Vagina (tissue), 2 donors: ENCODE data around the gene ARHGEF16. TPM values are rescaled to one million over a fixed set of nuclear protein-coding genes. Genes with fewer than 3 reads are reported as not detected.

Experiments
- DNase-seq, 2 donors: peaks; one replicate each; pipeline ENCODE4 v3.0.0-alpha.2; 2017; ENCODE audit errors: extremely low spot score in 2 of 2
- H3K27ac ChIP-seq: fragments of 200-600 bp; sonication (generic); one replicate; pipeline ENCODE4 v1.5.1; 2019
- H3K27me3 ChIP-seq: fragments of 200-600 bp; sonication (generic); one replicate; pipeline ENCODE4 v1.5.1; 2019
- H3K36me3 ChIP-seq, 2 donors: fragments of 200-600 bp; sonication (generic); one replicate each; pipeline ENCODE4 v1.5.1; 2017 to 2019
- H3K4me1 ChIP-seq: fragments of 200-600 bp; sonication (generic); one replicate; pipeline ENCODE4 v1.5.1; 2019
- H3K4me3 ChIP-seq, 2 donors: fragments of 200-600 bp; sonication (generic); 1 replicate in 1 of 2; 2 replicates in 1 of 2; pipeline ENCODE4 v1.5.1; 2016 to 2019
- H3K9me3 ChIP-seq: fragments of 200-600 bp; sonication (generic); one replicate; pipeline ENCODE4 v1.5.1; 2019
- POLR2A ChIP-seq, 2 donors: fragments of 450-650 bp; IDR thresholded peaks; one replicate each; pipeline ENCODE4 v1.6.1; 2017; ENCODE audit warnings: antibody characterized with exemption in 2 of 2, mild to moderate bottlenecking in 2 of 2, moderate library complexity in 2 of 2
- POLR2AphosphoS5 ChIP-seq, 2 donors: sonication (generic); formaldehyde crosslinking; IDR thresholded peaks; one replicate each; pipeline ENCODE4 v1.9.0; 2017; ENCODE audit warnings: antibody characterized with exemption in 2 of 2, mild to moderate bottlenecking in 2 of 2, low read depth in 1 of 2; ENCODE audit not compliant: insufficient read depth in 1 of 2
- intact Hi-C: fragments of 100-400 bp; cut with DNase I; formaldehyde crosslinking; loops from one replicate; pipeline ENCODE4 v1.15.1; 2023
- total RNA-seq: library from RNA; depleted of rRNA; stranded (reverse); fragments of >200 nt; gene quantifications from one replicate; pipeline ENCODE4 v1.2.3, GENCODE V29; 2016
- TF ChIP-seq, protein P1 (sequence below), 3 experiments: fragments of 450-650 bp in 2 of 3; fragments of 200-600 bp in 1 of 3; sonication (generic) in 1 of 3; IDR thresholded peaks; one replicate each; pipeline ENCODE4 v1.5.1; 2017 to 2019; ENCODE audit warnings: antibody characterized with exemption in 3 of 3, mild to moderate bottlenecking in 2 of 3, moderate library complexity in 2 of 3

The ARHGEF16 gene
- total RNA-seq, 1 donor from 2014 or later: 6.4 TPM

DNA sequence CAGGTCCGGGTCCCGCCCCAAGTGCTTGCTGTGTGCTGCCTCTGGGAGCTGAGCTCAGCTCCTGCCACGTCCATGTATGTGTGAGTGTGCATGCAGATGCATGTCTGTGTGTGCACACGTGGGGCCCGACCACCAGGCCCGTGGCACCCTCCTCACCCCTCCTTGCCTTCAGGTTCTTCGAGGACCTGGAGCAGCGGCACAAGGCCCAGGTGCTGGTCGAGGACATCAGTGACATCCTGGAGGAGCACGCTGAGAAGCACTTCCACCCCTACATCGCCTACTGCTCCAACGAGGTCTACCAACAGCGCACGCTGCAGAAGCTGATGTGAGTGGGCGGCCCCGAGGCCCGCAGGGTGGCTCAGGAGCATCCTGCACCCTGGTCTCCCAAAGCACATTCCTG is 18.4 kb downstream of the ARHGEF16 start:
- Histone ChIP-seq H3K27ac (no peak overlapping the region), H3K4me3 (no peak overlapping the region)
- intact Hi-C loops: no loop called here

DNA sequence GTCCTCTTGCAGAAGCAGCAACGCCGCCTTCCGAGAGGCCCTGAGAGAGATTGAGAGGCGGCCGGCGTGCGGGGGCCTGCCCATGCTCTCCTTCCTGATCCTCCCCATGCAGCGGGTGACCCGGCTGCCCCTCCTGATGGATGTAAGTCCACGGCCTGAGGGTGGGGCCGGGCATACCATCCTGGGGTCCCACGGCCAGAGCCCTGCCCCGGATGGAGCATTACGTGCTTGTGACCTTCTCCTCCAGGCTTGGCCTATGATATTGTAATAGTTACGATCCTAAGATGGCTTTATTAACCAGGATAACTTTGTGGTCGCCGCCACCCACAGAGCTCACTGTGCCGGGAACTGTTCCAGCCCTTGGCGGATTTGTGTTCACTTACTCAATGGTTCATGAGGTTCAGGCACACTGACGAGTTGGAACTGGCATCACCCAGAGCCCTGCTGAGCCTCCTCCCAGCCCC is 18.9 kb downstream of the ARHGEF16 start:
- no peaks in the 10 kb centered on the region for H3K9me3 ChIP-seq
- TF ChIP-seq POLR2AphosphoS5 (IDR thresholded peaks at IDR 0.05; ENCODE audit: insufficient read depth in 1 of 2, low read depth in 1 of 2): peak in 1 of 2 donors; percentile 15
- TF ChIP-seq, protein P1, sequence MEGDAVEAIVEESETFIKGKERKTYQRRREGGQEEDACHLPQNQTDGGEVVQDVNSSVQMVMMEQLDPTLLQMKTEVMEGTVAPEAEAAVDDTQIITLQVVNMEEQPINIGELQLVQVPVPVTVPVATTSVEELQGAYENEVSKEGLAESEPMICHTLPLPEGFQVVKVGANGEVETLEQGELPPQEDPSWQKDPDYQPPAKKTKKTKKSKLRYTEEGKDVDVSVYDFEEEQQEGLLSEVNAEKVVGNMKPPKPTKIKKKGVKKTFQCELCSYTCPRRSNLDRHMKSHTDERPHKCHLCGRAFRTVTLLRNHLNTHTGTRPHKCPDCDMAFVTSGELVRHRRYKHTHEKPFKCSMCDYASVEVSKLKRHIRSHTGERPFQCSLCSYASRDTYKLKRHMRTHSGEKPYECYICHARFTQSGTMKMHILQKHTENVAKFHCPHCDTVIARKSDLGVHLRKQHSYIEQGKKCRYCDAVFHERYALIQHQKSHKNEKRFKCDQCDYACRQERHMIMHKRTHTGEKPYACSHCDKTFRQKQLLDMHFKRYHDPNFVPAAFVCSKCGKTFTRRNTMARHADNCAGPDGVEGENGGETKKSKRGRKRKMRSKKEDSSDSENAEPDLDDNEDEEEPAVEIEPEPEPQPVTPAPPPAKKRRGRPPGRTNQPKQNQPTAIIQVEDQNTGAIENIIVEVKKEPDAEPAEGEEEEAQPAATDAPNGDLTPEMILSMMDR (IDR thresholded peaks at IDR 0.05): no peak
- no peaks in the 10 kb centered on the region for H3K36me3 ChIP-seq
- no peak overlapping the region for H3K27ac ChIP-seq
- H3K4me3 ChIP-seq: no peak overlapping the region
- peaks cover 53% of the 10 kb centered on the region for H3K4me1 ChIP-seq
- intact Hi-C loops: no loop called here
- H3K27me3 ChIP-seq: no peaks in the 10 kb centered on the region
- no peak for DNase-seq

More for the DNA sequence above, 18.4 kb downstream of the ARHGEF16 start:
- no peak for DNase-seq
- Histone ChIP-seq H3K27me3 (no peaks in the 10 kb centered on the region), H3K9me3 (no peaks in the 10 kb centered on the region), H3K4me1 (peaks cover 58% of the 10 kb centered on the region), H3K36me3 (no peaks in the 10 kb centered on the region)
- no peak for TF ChIP-seq POLR2A (IDR thresholded peaks at IDR 0.05)
- TF ChIP-seq, protein P1 (IDR thresholded peaks at IDR 0.05): no peak
- TF ChIP-seq POLR2AphosphoS5 (IDR thresholded peaks at IDR 0.05; ENCODE audit: insufficient read depth in 1 of 2, low read depth in 1 of 2): no peak

DNA sequence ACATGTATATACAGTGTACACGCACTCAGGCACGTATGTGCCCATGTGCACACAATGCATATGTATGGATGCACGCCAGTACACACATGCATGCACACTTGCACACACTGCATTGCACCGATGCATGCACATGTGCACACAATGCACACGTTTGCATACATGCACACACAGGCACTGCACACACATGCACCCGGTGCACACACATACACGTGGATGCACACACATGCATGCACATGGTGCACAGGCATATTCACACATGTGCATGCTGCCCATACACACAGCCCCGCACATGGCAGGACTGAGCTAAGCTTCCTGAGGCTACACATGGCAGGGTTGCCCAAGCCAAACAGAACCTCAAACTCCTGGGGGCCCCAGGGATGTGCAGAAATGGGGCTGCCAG is 19.6 kb downstream of the ARHGEF16 start:
- intact Hi-C loops: no loop called here
- Histone ChIP-seq H3K27me3 (no peaks in the 10 kb centered on the region), H3K9me3 (no peaks in the 10 kb centered on the region), H3K4me1 (peaks cover 51% of the 10 kb centered on the region), H3K36me3 (no peaks in the 10 kb centered on the region), H3K27ac (no peak overlapping the region), H3K4me3 (no peak overlapping the region)
- TF ChIP-seq POLR2A (IDR thresholded peaks at IDR 0.05): no peak
- TF ChIP-seq, protein P1 (IDR thresholded peaks at IDR 0.05): no peak
- TF ChIP-seq POLR2AphosphoS5 (IDR thresholded peaks at IDR 0.05; ENCODE audit: insufficient read depth in 1 of 2, low read depth in 1 of 2): no peak
- DNase-seq: no peak

DNA sequence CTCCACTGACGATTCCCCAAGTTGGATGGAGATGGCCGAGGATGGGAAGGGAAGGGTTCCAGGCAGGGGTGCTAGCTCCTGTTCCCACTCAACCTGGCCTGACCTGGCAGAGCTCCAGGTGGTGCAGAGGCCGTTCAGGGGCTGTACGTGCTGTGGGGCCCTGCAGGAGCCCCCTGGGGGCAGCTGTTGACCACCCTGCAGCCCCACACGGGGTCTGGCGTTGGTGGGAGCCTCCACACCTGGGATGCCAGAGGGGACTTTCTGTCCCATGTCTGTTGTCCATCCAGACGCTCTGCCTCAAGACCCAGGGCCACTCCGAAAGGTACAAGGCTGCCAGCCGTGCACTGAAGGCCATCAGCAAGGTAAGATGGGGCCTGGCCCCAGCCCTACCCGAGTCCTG is 20.0 kb downstream of the ARHGEF16 start:
- TF ChIP-seq POLR2AphosphoS5 (IDR thresholded peaks at IDR 0.05; ENCODE audit: insufficient read depth in 1 of 2, low read depth in 1 of 2) (no peak), POLR2A (IDR thresholded peaks at IDR 0.05) (no peak)
- TF ChIP-seq, protein P1 (IDR thresholded peaks at IDR 0.05): no peak
- DNase-seq: no peak
- H3K27ac ChIP-seq: no peak overlapping the region
- H3K27me3 ChIP-seq: no peaks in the 10 kb centered on the region
- H3K9me3 ChIP-seq: no peaks in the 10 kb centered on the region
- intact Hi-C loops: no loop called here
- peaks cover 48% of the 10 kb centered on the region for H3K4me1 ChIP-seq
- H3K36me3 ChIP-seq: no peaks in the 10 kb centered on the region
- no peak overlapping the region for H3K4me3 ChIP-seq

DNA sequence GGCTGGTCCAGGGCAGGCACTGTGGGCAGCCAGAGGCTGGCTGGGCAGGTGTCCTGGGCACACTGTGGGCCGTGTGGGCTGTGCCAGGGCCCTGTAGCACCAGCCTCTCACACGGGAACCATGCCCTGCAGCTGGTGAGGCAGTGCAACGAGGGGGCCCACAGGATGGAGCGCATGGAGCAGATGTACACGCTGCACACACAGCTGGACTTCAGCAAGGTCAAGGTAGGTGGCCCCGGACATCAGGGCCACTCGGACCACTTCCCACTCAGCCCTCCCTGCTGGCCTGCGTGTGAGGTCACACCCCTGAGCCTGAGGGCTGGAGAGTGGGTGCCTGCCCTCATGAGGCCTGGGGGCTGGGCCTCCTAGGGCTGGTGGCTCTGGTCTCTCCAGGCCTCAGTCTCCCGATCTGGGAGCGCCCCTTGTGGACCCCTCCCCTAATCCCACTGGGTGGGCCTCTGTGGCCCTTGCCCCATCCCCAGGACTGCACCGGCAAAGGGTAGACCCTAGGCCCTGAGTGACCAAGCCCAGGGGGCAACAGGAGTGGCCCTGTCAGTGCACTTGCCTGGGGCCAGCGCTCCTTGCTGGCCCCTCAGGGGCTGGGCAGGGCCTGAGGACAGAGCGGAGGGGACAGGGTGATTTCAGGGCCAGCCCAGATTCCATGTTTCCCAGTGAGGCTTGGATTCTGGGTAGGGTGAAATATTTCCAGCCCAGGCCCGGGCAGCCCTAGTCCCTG is 21.5 kb downstream of the ARHGEF16 start:
- H3K4me1 ChIP-seq: peaks cover 35% of the 10 kb centered on the region
- H3K27me3 ChIP-seq: no peaks in the 10 kb centered on the region
- TF ChIP-seq POLR2AphosphoS5 (IDR thresholded peaks at IDR 0.05; ENCODE audit: insufficient read depth in 1 of 2, low read depth in 1 of 2) (no peak), POLR2A (IDR thresholded peaks at IDR 0.05) (no peak)
- TF ChIP-seq, protein P1 (IDR thresholded peaks at IDR 0.05): no peak
- H3K9me3 ChIP-seq: no peaks in the 10 kb centered on the region
- no peaks in the 10 kb centered on the region for H3K36me3 ChIP-seq
- no peak overlapping the region for H3K27ac ChIP-seq
- no peak for DNase-seq
- no peak overlapping the region for H3K4me3 ChIP-seq
- intact Hi-C loops: no loop called here
